Measurements from ENCODE around the gene PEX16.

- no peak for TF ChIP-seq CTCF (IDR thresholded peaks at IDR 0.05; ENCODE audit: poor library complexity, severe bottlenecking)
- TF ChIP-seq POLR2AphosphoS5 (IDR thresholded peaks at IDR 0.05): no peak
- no peak for TF ChIP-seq EZH2 (IDR thresholded peaks at IDR 0.05; ENCODE audit: borderline replicate concordance, insufficient read depth, low read length, poor library complexity, severe bottlenecking)
- no peak for TF ChIP-seq TAF1 (IDR thresholded peaks at IDR 0.05; ENCODE audit: low read depth)
These were observed 35.8 kb downstream of the PEX16 start for GRCh38 chr11:45881708-45882368.
